ENCODE data around the gene THRA.

Gene THRA

GRCh38 chr17:40023590-40024292, 39.0 kb upstream of the THRA start:
- TF ChIP-seq CTCF (IDR thresholded peaks at IDR 0.05; ENCODE audit: low read depth, low read length): no peak
- peak; percentile 18 to 60 for DNase-seq (ENCODE audit: low read depth in 2 of 2)
- H3K4me3 ChIP-seq (replicated peaks in 1 of 2; ENCODE audit: low read depth in 2 of 2, low read length in 2 of 2): no peak overlapping the region

GRCh38 chr17:40024901-40025300, 37.9 kb upstream of the THRA start:
- DNase-seq (ENCODE audit: low read depth in 2 of 2): peak in 1 of 2 donors; percentile 71
- no peak overlapping the region for H3K4me3 ChIP-seq (replicated peaks in 1 of 2; ENCODE audit: low read depth in 2 of 2, low read length in 2 of 2)
- TF ChIP-seq CTCF (IDR thresholded peaks at IDR 0.05; ENCODE audit: low read depth, low read length): no peak

GRCh38 chr17:40025559-40025958, 37.2 kb upstream of the THRA start:
- no peak for TF ChIP-seq CTCF (IDR thresholded peaks at IDR 0.05; ENCODE audit: low read depth, low read length)
- DNase-seq (ENCODE audit: low read depth in 2 of 2): no peak
- H3K4me3 ChIP-seq (replicated peaks in 1 of 2; ENCODE audit: low read depth in 2 of 2, low read length in 2 of 2): no peak overlapping the region

- H3K4me3 ChIP-seq (replicated peaks in 1 of 2; ENCODE audit: low read depth in 2 of 2, low read length in 2 of 2): no peak overlapping the region
- TF ChIP-seq CTCF (IDR thresholded peaks at IDR 0.05; ENCODE audit: low read depth, low read length): no peak
- peak in 1 of 2 donors; percentile 61 for DNase-seq (ENCODE audit: low read depth in 2 of 2)
Measured at GRCh38 chr17:40025991-40026815, 36.6 kb upstream of the THRA start.

- H3K4me3 ChIP-seq (replicated peaks in 1 of 2; ENCODE audit: low read depth in 2 of 2, low read length in 2 of 2): no peak overlapping the region
- DNase-seq (ENCODE audit: low read depth in 2 of 2): peak; percentile 86 to 89
- TF ChIP-seq CTCF (IDR thresholded peaks at IDR 0.05; ENCODE audit: low read depth, low read length): peak; percentile 89
Measured at GRCh38 chr17:40026816-40027613, 35.8 kb upstream of the THRA start.

GRCh38 chr17:40027614-40028012, 35.2 kb upstream of the THRA start:
- no peak overlapping the region for H3K4me3 ChIP-seq (replicated peaks in 1 of 2; ENCODE audit: low read depth in 2 of 2, low read length in 2 of 2)
- TF ChIP-seq CTCF (IDR thresholded peaks at IDR 0.05; ENCODE audit: low read depth, low read length): no peak

More at GRCh38 chr17:40027614-40028012, 35.2 kb upstream of the THRA start:
- DNase-seq (ENCODE audit: low read depth in 2 of 2): no peak
